ENCODE measurements around the gene RNF32. TPM values are rescaled to one million over a fixed set of nuclear protein-coding genes. Genes with fewer than 3 reads are reported as not detected.

The RNF32 gene
- total RNA-seq, 1 experiment from 2014 or later: 3.5 TPM

GRCh38 chr7:156602283-156602682 is 38.3 kb upstream of the RNF32 start:
- Histone ChIP-seq H3K36me3 (ENCODE audit: control insufficient read depth, insufficient read depth, low read length) (no peaks in the 10 kb centered on the region), H3K27ac (ENCODE audit: low read length) (no peak overlapping the region), H3K4me1 (ENCODE audit: control insufficient read depth, insufficient read depth, low read length) (no peaks in the 10 kb centered on the region), H3K9me3 (ENCODE audit: control insufficient read depth, insufficient read depth, low read depth, low read length) (no peaks in the 10 kb centered on the region), H3K4me3 (ENCODE audit: low read depth in 2 of 2, low read length in 2 of 2) (no peak overlapping the region), H3K27me3 (ENCODE audit: control insufficient read depth, insufficient read depth, low read length) (no peaks in the 10 kb centered on the region)
- intact Hi-C loops (cut with micrococcal nuclease; ENCODE audit: unreplicated experiment): no loop called here
- no peak for TF ChIP-seq SIN3A (IDR thresholded peaks at IDR 0.05; ENCODE audit: borderline replicate concordance, insufficient read depth, low read depth, low read length)
- TF ChIP-seq TCF7L2 (IDR thresholded peaks at IDR 0.05; ENCODE audit: low read depth, low read length): no peak
- TF ChIP-seq POLR2AphosphoS5 (IDR thresholded peaks at IDR 0.05; ENCODE audit: low read depth, low read length): no peak
- TF ChIP-seq, protein P1, sequence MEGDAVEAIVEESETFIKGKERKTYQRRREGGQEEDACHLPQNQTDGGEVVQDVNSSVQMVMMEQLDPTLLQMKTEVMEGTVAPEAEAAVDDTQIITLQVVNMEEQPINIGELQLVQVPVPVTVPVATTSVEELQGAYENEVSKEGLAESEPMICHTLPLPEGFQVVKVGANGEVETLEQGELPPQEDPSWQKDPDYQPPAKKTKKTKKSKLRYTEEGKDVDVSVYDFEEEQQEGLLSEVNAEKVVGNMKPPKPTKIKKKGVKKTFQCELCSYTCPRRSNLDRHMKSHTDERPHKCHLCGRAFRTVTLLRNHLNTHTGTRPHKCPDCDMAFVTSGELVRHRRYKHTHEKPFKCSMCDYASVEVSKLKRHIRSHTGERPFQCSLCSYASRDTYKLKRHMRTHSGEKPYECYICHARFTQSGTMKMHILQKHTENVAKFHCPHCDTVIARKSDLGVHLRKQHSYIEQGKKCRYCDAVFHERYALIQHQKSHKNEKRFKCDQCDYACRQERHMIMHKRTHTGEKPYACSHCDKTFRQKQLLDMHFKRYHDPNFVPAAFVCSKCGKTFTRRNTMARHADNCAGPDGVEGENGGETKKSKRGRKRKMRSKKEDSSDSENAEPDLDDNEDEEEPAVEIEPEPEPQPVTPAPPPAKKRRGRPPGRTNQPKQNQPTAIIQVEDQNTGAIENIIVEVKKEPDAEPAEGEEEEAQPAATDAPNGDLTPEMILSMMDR (IDR thresholded peaks at IDR 0.05): no peak
- no peak for TF ChIP-seq REST (IDR thresholded peaks at IDR 0.05; ENCODE audit: insufficient read depth in 1 of 2, low read depth in 2 of 2, low read length in 1 of 2)
- no peak for ATAC-seq
- in situ Hi-C loops (cut with HindIII; ENCODE audit: low pct_unique_long_range_greater_than_20kb, low sequenced_read_pairs): no loop called here
- no TSS peak for BruUV-seq (replicated peaks)
- DNase-seq (ENCODE audit: low read depth, low spot score): no peak
- POLR2A ChIA-PET: no interaction called here
- CTCF ChIA-PET: no interaction called here

DNA sequence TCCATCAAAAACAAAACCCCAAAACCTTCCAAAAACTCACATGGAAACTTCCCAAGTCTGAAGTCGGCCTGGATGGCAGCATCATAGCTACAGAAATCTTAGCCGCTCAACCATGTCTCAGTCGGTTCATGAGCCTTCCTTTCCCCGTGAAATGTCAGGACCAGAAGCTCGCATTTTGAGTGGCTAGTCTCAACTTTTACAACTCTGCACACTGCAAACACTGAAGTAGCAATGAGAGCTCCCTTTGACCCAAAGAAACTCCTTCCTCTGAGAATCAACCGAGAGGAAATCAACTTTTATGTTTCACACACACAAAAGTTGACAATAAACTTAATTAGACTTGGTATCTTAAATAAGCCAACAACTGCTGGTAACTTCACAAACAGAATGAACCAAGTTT is 37.6 kb upstream of the RNF32 start:
- ChIA-PET POLR2A (interaction anchor here (0.5 to 0.6 kb wide), 2 partner anchors 89 to 171 kb away, joined by 3 read pairs; no protein-coding TSS in a partner anchor), CTCF (no interaction called here)
- no peaks in the 10 kb centered on the region for H3K36me3 ChIP-seq (ENCODE audit: control insufficient read depth, insufficient read depth, low read length)
- BruUV-seq (replicated peaks): no TSS peak
- DNase-seq (ENCODE audit: low read depth, low spot score) (no peak), ATAC-seq (no peak)
- no peaks in the 10 kb centered on the region for H3K4me1 ChIP-seq (ENCODE audit: control insufficient read depth, insufficient read depth, low read length)
- no peak overlapping the region for H3K4me3 ChIP-seq (ENCODE audit: low read depth in 2 of 2, low read length in 2 of 2)
- H3K27me3 ChIP-seq (ENCODE audit: control insufficient read depth, insufficient read depth, low read length): no peaks in the 10 kb centered on the region
- in situ Hi-C loops (cut with HindIII; ENCODE audit: low pct_unique_long_range_greater_than_20kb, low sequenced_read_pairs): no loop called here
- intact Hi-C loops (cut with micrococcal nuclease; ENCODE audit: unreplicated experiment): no loop called here
- H3K27ac ChIP-seq (ENCODE audit: low read length): no peak overlapping the region
- TF ChIP-seq, protein P1 (IDR thresholded peaks at IDR 0.05): no peak
- TF ChIP-seq SIN3A (IDR thresholded peaks at IDR 0.05; ENCODE audit: borderline replicate concordance, insufficient read depth, low read depth, low read length): no peak
- no peaks in the 10 kb centered on the region for H3K9me3 ChIP-seq (ENCODE audit: control insufficient read depth, insufficient read depth, low read depth, low read length)
